A673 (cell line): Measurements from ENCODE around the gene LUZP2.

ENCODE experiments used
- EZH2 ChIP-seq: fragments of 200-600 bp; sonication (generic); IDR thresholded peaks from 2 replicates; pipeline ENCODE4 v1.6.1; 2017; ENCODE audit warnings: borderline replicate concordance, low read depth, mild to moderate bottlenecking, mixed read lengths, antibody characterized with exemption, low read length; ENCODE audit not compliant: poor library complexity, severe bottlenecking
- TF ChIP-seq, protein P1 (sequence below): fragments of 300-800, 200-600 bp; sonication (generic); conservative IDR thresholded peaks from 2 replicates; pipeline ENCODE4 v1.5.1; 2017; ENCODE audit warnings: low read depth, mild to moderate bottlenecking, antibody characterized with exemption, low read length, moderate library complexity, mixed read lengths

DNA sequence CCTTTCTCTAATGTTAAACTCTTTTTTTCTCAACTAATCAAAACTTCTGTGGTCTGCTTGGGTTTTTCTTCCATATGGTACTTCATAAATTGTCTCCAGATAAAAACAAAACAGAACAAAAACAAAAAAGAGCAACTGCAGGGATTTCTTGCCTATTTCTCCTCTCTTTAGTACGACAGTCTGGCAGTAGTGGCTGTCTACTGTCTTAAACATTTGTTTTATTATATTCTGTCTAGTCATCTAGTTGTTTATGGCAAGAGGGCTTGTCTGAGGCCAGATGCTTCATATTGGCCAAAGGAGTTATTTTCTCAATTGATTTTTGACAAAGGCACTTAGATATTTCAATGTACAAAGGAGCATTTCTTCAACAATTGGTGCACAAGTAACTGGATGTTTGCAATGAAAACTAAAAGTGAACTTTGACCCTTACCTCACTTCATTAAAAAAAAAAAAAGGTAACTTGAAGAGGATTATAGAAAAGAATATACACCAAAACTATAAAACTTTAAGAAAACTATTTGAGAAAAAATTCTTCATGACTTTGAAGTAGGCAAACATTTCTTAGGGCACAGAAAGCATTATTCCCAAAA, 404.2 kb downstream of the LUZP2 start:
- TF ChIP-seq, protein P1, sequence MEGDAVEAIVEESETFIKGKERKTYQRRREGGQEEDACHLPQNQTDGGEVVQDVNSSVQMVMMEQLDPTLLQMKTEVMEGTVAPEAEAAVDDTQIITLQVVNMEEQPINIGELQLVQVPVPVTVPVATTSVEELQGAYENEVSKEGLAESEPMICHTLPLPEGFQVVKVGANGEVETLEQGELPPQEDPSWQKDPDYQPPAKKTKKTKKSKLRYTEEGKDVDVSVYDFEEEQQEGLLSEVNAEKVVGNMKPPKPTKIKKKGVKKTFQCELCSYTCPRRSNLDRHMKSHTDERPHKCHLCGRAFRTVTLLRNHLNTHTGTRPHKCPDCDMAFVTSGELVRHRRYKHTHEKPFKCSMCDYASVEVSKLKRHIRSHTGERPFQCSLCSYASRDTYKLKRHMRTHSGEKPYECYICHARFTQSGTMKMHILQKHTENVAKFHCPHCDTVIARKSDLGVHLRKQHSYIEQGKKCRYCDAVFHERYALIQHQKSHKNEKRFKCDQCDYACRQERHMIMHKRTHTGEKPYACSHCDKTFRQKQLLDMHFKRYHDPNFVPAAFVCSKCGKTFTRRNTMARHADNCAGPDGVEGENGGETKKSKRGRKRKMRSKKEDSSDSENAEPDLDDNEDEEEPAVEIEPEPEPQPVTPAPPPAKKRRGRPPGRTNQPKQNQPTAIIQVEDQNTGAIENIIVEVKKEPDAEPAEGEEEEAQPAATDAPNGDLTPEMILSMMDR = no peak
- no peak for TF ChIP-seq EZH2
